ENCODE measurements around the gene DLG2.
"Not testable (repeated sequence)": the region's sequence is repeated elsewhere in the genome, so short reads cannot be mapped to it uniquely, and the experiment has no call there.

DLG2 gene

GRCh38 chr11:84339796-84340195 lies 1287.3 kb downstream of the DLG2 start:
- H3K4me3 ChIP-seq (ENCODE audit: low read length) = no peak overlapping the region
- no peak for DNase-seq (ENCODE audit: low read depth)
- TF ChIP-seq, protein P1, sequence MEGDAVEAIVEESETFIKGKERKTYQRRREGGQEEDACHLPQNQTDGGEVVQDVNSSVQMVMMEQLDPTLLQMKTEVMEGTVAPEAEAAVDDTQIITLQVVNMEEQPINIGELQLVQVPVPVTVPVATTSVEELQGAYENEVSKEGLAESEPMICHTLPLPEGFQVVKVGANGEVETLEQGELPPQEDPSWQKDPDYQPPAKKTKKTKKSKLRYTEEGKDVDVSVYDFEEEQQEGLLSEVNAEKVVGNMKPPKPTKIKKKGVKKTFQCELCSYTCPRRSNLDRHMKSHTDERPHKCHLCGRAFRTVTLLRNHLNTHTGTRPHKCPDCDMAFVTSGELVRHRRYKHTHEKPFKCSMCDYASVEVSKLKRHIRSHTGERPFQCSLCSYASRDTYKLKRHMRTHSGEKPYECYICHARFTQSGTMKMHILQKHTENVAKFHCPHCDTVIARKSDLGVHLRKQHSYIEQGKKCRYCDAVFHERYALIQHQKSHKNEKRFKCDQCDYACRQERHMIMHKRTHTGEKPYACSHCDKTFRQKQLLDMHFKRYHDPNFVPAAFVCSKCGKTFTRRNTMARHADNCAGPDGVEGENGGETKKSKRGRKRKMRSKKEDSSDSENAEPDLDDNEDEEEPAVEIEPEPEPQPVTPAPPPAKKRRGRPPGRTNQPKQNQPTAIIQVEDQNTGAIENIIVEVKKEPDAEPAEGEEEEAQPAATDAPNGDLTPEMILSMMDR (conservative IDR thresholded peaks at IDR 0.05; ENCODE audit: low read depth, low read length) = no peak

DNA sequence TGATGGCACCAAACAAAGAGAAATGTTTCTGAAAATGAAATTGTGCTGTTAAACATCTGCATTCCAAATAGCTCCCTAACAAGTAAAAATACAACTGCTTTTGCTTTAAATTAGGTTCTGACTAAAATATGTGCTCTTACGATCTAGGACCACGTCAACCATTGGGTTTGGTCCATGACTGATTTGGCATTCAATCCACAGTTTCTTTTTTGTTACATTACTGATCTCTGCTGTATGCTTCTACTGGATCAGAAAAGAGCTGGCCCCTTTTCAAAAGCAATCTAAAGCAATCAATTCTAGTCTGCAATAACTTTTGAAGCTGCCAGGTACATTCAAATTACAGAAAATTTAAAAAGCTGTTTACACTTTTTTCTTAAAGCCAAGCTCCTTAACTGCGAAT lies 1293.9 kb downstream of the DLG2 start:
- H3K4me3 ChIP-seq (ENCODE audit: low read length) = no peak overlapping the region
- TF ChIP-seq, protein P1 (conservative IDR thresholded peaks at IDR 0.05; ENCODE audit: low read depth, low read length) = no peak
- no peak for DNase-seq (ENCODE audit: low read depth)

DNA sequence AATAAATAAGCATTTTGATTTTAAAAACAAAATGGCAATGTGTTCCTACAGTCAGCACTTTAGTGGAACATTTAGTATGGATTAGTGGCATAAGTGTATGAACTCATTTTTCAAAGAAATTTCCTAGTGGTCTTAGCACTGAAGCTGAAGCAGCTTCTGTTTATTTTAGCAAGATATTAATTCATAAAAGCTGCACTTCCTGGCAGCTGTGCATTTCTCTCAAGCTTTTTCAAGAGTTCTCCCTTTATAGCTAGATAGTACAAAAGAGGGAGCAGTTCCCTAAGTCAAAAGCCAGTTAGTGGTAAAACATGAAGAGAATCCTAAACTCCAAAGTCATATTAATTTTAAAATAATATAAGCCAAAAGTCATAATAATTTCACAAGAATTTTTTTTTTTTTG lies 1304.9 kb downstream of the DLG2 start:
- H3K4me3 ChIP-seq (ENCODE audit: low read length) = no peak overlapping the region
- TF ChIP-seq, protein P1 (conservative IDR thresholded peaks at IDR 0.05; ENCODE audit: low read depth, low read length) = no peak
- DNase-seq (ENCODE audit: low read depth) = no peak

DNA sequence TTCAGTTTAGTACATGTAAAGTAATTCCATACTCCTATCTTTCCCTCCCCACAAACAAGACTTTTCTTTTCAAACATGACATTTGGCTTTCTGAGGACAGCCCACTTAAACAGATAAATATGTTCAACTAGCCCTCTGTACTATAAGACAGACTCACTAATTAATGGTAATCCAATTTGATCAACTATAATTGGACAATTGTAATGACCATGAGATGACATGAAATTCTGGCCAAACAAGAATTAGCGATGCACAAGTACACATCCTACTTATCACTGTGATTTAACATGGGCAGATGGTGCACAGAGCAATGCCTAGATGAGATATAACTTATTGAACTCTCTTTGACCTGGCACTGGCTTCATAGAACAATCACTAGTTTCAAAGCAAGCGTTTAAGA lies 1307.3 kb downstream of the DLG2 start:
- no peak for DNase-seq (ENCODE audit: low read depth)
- no peak overlapping the region for H3K4me3 ChIP-seq (ENCODE audit: low read length)
- TF ChIP-seq, protein P1 (conservative IDR thresholded peaks at IDR 0.05; ENCODE audit: low read depth, low read length) = no peak

- TF ChIP-seq, protein P1 (conservative IDR thresholded peaks at IDR 0.05; ENCODE audit: low read depth, low read length) = no peak
- H3K4me3 ChIP-seq (ENCODE audit: low read length) = no peak overlapping the region
- DNase-seq (ENCODE audit: low read depth) = no peak
Measured at GRCh38 chr11:84316866-84317555, 1310.1 kb downstream of the DLG2 start.

- no peak overlapping the region for H3K4me3 ChIP-seq (ENCODE audit: low read length)
- TF ChIP-seq, protein P1 (conservative IDR thresholded peaks at IDR 0.05; ENCODE audit: low read depth, low read length) = no peak
- DNase-seq (ENCODE audit: low read depth) = no peak
Measured at GRCh38 chr11:84313830-84314359, 1313.2 kb downstream of the DLG2 start.

GRCh38 chr11:84310268-84310667 lies 1316.9 kb downstream of the DLG2 start:
- no peak for DNase-seq (ENCODE audit: low read depth)
- TF ChIP-seq, protein P1 (conservative IDR thresholded peaks at IDR 0.05; ENCODE audit: low read depth, low read length) = no peak
- H3K4me3 ChIP-seq (ENCODE audit: low read length) = no peak overlapping the region

DNA sequence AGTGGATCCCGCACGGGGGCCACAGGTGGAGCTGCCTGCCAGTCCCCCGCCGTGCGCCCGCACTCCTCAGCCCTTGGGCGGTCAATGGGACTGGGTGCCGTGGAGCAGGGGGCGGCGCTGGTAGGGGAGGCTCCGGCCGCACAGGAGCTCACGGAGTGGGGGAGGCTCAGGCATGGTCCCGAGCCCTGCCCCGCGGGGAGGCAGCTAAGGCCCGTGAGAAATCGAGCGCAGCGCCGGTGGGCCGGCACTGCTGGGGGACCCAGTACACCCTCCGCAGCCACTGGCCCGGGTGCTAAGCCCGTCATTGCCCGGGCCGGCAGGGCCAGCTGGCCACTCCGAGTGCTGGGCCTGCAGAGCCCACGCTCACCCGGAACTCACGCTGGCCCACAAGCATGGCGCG lies 1318.7 kb downstream of the DLG2 start:
- not testable (repeated sequence) for DNase-seq (ENCODE audit: low read depth); H3K4me3 ChIP-seq (ENCODE audit: low read length)
